GM18951 (cell line): Measurements from ENCODE around the gene RP2.

Experiments
- POLR2A ChIP-seq: IDR thresholded peaks from 4 replicates; pipeline ENCODE4 v1.6.1; 2011; ENCODE audit warnings: mild to moderate bottlenecking; ENCODE audit not compliant: insufficient read length, insufficient read depth; ENCODE audit errors: extremely low read depth
- in situ Hi-C: fragments of 300-500 bp; cut with MboI; formaldehyde crosslinking; loops from one replicate; pipeline ENCODE4 v1.12.0; 2022; ENCODE audit warnings: low sequenced_read_pairs, mixed read lengths, inconsistent platforms; ENCODE audit not compliant: unreplicated experiment

The RP2 gene

DNA sequence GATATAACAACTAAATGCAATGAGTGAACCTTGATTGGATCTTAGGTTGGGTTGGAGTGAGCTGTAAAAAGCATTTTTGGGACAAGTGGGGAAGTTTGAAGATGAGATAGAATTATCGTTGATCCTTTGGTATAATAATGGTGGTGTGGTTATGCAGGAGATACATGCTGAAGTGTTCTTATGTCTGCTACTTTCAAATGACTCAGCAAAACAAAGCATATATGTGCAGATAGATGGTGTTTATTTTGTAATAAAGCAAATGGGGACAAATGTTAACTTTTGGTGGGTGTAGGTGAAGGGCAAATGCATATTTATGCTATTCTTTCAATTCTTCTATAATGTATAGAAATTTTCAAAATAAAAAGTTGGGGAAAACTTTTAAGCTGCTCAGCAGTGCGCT is 26.2 kb downstream of the RP2 start:
- TF ChIP-seq POLR2A, result no peak
- in situ Hi-C loops, result no loop called here

DNA sequence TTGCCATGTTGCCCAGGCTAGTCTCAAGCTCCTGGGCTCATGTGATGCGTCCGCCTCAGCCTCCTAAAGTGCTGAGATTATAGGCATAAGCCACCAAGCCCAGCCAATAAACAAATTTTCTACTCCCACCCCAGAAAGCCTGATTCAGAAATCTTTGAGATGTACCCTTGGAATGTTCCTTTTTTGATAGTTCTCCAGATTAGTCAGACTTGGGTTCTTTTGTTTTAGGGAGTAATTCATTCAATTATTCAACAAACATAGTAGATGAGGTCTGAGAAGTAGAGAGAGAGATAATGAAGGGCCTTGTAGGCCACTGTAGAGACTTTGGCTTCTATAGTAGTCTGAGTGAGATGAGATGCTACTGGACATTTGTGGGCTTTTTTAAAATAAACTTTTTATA is 27.8 kb downstream of the RP2 start:
- no peak for TF ChIP-seq POLR2A
- in situ Hi-C loops, result no loop called here

DNA sequence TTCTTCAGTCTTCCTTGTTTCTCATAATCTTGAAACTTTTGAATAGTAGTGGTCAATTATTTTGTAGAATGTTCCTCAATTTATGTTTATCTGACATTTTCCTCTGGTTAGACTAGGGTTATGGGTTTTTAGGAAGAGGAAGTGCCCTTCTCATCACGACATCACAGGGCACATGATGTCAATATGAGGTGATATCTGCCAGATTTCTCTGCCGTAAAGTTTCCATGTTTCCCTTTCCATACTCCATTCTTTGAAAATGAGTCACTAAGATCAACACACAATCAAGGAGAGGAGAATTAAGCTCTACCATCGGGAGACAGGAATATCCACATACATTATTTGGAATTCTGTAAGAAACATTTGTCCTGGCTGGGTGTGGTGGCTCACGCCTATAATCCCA is 28.4 kb downstream of the RP2 start:
- in situ Hi-C loops, result no loop called here
- no peak for TF ChIP-seq POLR2A

DNA sequence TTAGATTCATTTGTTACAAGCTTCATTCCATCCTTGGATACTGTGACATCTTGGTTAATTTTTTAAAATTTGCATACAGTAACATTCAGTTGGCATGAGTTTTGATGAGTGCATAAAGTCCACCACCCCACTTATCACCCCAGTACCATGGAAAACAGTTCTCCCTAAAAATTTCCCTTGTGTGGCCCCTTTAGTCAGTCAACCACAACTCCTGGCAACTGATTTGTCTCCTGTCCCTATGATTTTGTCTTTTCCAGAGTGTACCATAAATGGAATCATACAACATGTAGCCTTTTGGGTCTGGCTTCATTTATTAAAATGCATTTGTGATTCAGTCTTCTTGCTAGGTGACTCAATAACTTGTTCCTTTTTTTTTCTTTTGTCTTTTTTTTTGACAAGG is 29.9 kb downstream of the RP2 start:
- in situ Hi-C loops, result no loop called here
- TF ChIP-seq POLR2A, result no peak

DNA sequence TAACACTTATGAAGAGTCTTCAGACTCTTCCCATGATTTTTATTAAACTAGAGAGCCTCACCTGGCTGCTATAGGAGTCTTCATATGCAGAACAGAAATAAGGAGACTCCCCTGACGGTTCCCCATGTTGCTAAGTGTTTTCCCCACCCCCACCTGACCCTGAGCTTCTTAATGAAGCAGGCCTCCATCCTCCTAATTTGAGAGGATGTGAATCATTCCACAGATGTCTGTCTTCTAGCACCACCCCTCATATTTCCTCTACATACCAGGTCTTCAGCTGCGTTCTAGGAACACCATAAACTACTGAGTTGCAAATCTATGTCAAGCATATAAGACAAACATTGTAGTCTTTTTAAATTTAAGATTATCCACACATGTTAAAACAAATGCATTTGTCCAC is 36.9 kb downstream of the RP2 start:
- no peak for TF ChIP-seq POLR2A
- in situ Hi-C loops, result no loop called here

DNA sequence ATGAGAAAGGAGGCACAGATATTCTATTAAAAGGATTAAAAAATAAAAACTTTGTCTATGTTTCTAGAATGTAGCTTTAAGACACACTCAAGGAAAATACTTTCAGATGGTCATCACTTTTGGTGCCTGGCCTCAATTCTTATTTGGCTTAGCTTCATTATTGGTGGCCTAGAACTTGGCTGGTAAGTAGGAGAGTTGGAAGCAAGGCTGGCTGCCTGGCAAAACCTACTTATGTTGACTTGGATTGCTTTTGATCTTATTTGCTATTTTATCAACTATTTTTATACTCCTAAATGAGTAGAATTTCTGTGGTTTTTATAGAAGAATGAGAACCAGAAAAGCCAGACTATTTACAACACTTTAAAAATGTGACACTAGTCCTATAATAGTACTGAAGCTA is 40.1 kb downstream of the RP2 start:
- in situ Hi-C loops, result no loop called here
- no peak for TF ChIP-seq POLR2A

DNA sequence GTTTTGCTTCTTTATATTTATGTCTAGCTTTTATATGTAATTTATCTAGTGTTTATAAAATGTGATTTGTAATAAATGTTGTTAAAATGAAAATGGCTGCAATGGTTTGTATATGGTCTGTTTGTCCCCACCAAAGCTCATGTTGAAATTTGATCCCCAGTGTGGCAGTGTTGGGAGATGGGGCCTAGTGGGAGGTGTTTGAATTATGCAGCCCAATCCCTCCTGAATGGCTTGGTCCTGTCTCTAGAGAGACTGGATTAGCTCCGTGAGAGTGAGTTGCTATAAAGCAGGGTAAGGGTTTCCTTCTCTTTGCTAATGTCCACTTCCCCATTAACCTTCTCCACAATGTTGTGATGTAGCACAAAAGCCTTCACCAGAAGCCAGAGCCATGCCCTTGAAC is 45.4 kb downstream of the RP2 start:
- in situ Hi-C loops, result no loop called here
- TF ChIP-seq POLR2A, result no peak

DNA sequence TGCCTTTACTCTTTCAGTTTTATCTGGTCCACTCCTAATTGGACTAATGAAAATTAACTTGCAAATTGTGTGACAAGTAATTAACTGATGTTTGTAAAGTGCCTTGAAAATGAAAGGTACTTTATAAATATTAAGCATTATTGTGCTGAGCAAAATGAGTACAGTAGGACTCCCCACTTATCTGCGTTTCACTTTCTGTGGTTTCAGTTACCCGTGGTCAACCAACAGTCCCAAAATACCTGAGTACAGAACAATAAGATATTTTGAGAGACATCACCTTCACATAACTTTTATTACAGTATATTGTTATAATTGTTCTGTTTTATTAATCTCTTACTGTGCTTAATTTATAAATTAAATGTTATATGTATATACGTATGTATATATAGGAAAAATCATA is 48.0 kb downstream of the RP2 start:
- in situ Hi-C loops, result no loop called here
- TF ChIP-seq POLR2A, result no peak

DNA sequence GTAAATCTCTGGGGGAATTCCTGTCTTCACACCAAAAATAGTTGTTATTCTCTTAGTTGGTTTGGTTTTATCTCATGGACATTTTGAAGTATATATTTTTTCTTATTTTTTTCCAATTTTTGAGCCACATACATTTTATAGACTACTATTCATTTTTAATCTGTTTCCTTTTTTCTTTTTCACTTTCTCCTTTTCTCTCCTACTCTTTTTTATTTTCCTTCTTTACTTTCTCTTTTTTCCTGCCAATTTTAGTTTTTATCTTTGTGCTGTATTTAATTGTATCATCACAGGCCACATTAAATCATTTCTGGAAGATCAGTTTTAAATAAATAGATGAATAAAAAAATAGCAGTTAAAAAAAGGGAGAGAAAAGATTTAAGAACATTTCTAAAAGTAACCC is 61.4 kb downstream of the RP2 start:
- TF ChIP-seq POLR2A, result no peak
- in situ Hi-C loops, result no loop called here

DNA sequence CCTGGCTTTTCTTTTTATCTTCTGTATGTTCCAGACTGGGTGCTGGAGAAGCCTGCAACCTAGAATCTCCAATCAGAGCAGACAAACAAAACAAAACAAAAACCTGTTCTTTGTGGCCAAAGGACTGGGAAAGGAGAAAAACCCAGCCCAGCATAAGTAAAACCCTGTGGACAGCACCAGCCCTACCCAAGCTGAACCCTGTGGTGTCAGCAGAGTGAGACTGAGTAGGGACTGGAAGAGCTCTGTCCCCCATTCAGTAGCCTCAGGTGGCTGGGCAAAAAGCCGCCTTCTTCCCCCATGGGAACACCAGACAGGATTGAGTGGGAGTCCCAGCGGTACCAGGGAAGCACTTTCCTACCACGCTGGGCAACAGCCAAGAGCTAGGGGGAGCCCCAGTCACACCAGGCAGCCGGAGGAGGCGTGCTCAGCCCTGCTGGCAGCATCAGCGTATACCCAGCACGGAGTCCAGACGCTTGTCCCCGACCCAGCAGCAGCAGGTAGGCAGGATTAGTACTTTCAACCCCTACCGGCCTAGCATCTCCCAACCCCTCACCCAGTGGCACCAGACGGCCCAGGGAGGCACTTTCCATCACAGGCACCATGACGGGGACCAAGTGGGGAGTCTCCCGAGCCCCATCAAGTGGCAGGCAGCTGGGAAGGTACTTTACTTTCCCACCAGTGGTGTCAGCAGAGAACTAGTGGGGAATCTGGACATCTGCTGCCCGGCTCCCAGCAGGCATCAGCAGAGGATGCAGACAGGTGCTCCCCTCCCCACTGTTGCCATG is 66.8 kb downstream of the RP2 start:
- in situ Hi-C loops, result no loop called here
- no peak for TF ChIP-seq POLR2A

DNA sequence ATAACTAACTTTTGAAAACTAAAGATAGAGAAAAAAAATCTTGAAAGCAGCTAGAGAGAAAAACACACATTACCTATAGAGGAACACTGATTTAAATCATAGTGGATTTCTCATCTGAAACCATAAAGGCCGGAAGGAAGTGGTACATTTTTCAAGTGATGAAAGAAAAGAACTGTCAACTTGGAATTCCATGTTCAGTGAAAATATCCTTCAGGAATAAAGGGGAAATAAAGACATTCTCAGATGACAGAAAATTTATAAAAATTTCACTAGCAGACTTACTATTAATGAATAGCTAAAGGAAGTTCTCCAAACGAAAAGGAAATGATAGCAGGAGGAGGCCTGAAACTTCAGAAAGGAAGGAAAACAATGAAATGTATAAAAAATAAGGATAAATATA is 67.8 kb downstream of the RP2 start:
- in situ Hi-C loops, result no loop called here
- no peak for TF ChIP-seq POLR2A

DNA sequence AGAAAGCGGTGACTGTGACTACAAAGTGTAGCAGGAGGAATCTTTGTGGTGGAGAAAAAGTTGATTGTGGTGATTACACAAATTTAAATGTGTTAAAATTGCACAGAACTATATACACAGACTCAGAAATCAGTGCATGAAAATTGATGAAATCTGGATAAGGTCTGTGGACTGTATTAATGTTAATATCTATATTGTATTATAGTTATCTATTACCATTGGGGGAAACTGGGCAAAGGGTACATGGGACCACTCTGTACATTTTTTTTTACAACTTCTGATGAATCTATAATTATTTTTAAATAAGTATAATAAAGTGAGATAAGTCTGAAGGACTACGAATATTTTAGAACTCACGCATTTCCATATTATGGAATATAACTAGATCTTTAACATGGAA is 73.6 kb downstream of the RP2 start:
- in situ Hi-C loops, result no loop called here
- TF ChIP-seq POLR2A, result no peak

DNA sequence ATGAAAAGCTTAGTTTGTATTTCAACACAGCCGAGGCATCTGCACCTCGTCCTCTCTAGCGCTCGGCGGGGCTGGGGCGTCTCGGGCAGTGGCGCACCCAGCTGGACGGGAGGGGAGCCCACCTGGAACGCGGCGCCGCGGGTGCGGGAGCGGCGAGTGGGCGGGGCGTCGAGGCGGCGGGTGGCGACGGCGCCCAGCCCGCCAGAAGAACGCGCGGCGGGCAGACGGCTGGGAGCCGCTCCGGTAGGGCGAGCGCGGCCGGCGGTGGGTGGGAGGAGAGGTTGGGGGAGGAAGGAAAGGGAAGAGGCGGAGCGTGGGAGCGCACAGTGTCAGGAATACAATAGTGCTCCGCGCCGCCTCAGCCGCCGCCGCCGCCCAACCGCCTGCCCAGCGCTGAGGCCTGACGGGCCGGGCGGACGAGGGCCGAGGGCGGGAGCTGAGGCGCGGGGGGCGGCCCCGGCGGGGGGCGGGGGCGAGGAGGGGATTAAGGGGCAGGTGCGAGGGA is 75.3 kb downstream of the RP2 start, which contains the start of gene JADE3:
Gene JADE3, plus strand, starts transcription at position 324 of the 505 bp plus-strand sequence. CDS start 72,474 bp downstream, outside the sequence.
- no peak for TF ChIP-seq POLR2A
- in situ Hi-C loops, result no loop called here
